SK-N-MC (cell line): ENCODE data around the gene CDCA4.

ENCODE experiments used
- DNase-seq: peaks from one replicate; pipeline ENCODE4 v3.0.0-alpha.2; 2011; ENCODE audit warnings: low read depth, low spot score
- H3K27ac ChIP-seq: fragments of 200-600 bp; sonication (generic); 2 replicates; pipeline ENCODE4 v1.5.1; 2016; ENCODE audit warnings: mixed run types
- H3K36me3 ChIP-seq: fragments of 200-600 bp; sonication (generic); 2 replicates; pipeline ENCODE4 v1.6.1; 2017; ENCODE audit warnings: antibody characterized with exemption, low read length, mixed read lengths; ENCODE audit not compliant: insufficient read depth
- H3K4me3 ChIP-seq: fragments of 200-600 bp; sonication (generic); 2 replicates; pipeline ENCODE4 v1.5.1; 2016
- H3K9ac ChIP-seq: fragments of 200-600 bp; sonication (generic); 2 replicates; pipeline ENCODE4 v1.8.0; 2017; ENCODE audit warnings: mixed run types, mixed read lengths; ENCODE audit not compliant: insufficient read length
- H3K9me3 ChIP-seq: fragments of 200-600 bp; sonication (generic); 2 replicates; pipeline ENCODE4 v1.6.1; 2017; ENCODE audit warnings: low read depth, mild to moderate bottlenecking, antibody characterized with exemption, low read length, moderate library complexity, mixed read lengths
- EZH2 ChIP-seq: fragments of 200-600 bp; sonication (generic); IDR thresholded peaks from one replicate; pipeline ENCODE4 v1.6.1; 2017; ENCODE audit warnings: antibody characterized with exemption
- FOXP2 ChIP-seq: optimal IDR thresholded peaks from 2 replicates; pipeline ENCODE3; 2011; ENCODE audit warnings: mild to moderate bottlenecking, moderate library complexity; ENCODE audit not compliant: insufficient read depth; ENCODE audit errors: extremely low read length, control extremely low read depth
- POLR2AphosphoS5 ChIP-seq: IDR thresholded peaks from 2 replicates; pipeline ENCODE4 v1.6.1; 2012; ENCODE audit warnings: mild to moderate bottlenecking, low read depth, low read length, borderline replicate concordance

Gene CDCA4

DNA sequence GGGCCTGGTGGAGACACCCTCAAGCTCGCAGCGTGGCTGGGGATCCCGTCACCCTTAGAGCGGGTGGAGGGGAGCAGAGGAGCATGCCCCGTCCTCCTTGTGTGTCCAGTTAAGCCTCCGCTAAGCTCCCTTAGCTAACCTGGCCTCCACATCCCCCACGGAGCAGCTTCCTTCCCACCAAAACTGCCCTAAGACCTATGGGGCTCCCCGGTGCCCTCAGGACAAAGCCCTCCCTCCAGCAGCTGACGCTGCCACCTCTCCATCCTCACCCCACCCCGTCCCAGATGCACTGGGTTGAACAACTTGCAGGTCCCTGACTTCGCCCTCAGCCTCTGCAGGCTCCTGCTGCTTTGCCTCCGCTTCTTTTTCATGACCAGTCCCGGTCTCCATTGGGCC lies 46.7 kb downstream of the CDCA4 start:
- H3K27ac ChIP-seq = no peak overlapping the region
- no peak overlapping the region for H3K4me3 ChIP-seq
- no peaks in the 10 kb centered on the region for H3K9me3 ChIP-seq

GRCh38 chr14:104973385-104974145 lies 47.3 kb downstream of the CDCA4 start:
- Histone ChIP-seq H3K9ac (no peak overlapping the region), H3K9me3 (no peaks in the 10 kb centered on the region)

More for the DNA sequence above, 46.7 kb downstream of the CDCA4 start:
- H3K36me3 ChIP-seq = no peaks in the 10 kb centered on the region
- no peak for DNase-seq
- no peak overlapping the region for H3K9ac ChIP-seq
- TF ChIP-seq FOXP2 (no peak), EZH2 (no peak), POLR2AphosphoS5 (no peak)

DNA sequence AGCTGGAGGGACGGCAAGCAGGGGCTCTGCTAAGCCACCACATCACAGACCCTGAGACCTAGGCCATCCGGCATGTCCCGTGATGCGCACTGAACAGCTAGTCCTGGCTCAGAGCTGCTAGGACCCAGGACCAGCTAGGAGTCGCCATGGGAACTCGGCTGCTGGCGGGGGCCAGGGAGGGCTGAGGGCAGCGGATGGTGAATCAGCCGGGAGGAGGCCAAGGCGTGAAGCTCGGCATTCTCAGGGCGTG lies 47.8 kb downstream of the CDCA4 start:
- no peak overlapping the region for H3K9ac ChIP-seq
- no peak for DNase-seq

More at GRCh38 chr14:104973385-104974145, 47.3 kb downstream of the CDCA4 start:
- no peak for DNase-seq
- Histone ChIP-seq H3K36me3 (no peaks in the 10 kb centered on the region), H3K4me3 (no peak overlapping the region), H3K27ac (no peak overlapping the region)
- TF ChIP-seq FOXP2 (no peak), EZH2 (no peak), POLR2AphosphoS5 (no peak)

GRCh38 chr14:104972301-104973134 lies 48.4 kb downstream of the CDCA4 start:
- H3K9ac ChIP-seq = no peak overlapping the region
- TF ChIP-seq POLR2AphosphoS5 (no peak), FOXP2 (no peak), EZH2 (no peak)
- H3K9me3 ChIP-seq = no peaks in the 10 kb centered on the region
- H3K36me3 ChIP-seq = no peaks in the 10 kb centered on the region
- H3K27ac ChIP-seq = no peak overlapping the region
- no peak for DNase-seq
- no peak overlapping the region for H3K4me3 ChIP-seq

More for the DNA sequence above, 47.8 kb downstream of the CDCA4 start:
- Histone ChIP-seq H3K27ac (no peak overlapping the region), H3K9me3 (no peaks in the 10 kb centered on the region), H3K4me3 (no peak overlapping the region), H3K36me3 (no peaks in the 10 kb centered on the region)
- TF ChIP-seq EZH2 = no peak
- TF ChIP-seq POLR2AphosphoS5 = no peak
- no peak for TF ChIP-seq FOXP2

DNA sequence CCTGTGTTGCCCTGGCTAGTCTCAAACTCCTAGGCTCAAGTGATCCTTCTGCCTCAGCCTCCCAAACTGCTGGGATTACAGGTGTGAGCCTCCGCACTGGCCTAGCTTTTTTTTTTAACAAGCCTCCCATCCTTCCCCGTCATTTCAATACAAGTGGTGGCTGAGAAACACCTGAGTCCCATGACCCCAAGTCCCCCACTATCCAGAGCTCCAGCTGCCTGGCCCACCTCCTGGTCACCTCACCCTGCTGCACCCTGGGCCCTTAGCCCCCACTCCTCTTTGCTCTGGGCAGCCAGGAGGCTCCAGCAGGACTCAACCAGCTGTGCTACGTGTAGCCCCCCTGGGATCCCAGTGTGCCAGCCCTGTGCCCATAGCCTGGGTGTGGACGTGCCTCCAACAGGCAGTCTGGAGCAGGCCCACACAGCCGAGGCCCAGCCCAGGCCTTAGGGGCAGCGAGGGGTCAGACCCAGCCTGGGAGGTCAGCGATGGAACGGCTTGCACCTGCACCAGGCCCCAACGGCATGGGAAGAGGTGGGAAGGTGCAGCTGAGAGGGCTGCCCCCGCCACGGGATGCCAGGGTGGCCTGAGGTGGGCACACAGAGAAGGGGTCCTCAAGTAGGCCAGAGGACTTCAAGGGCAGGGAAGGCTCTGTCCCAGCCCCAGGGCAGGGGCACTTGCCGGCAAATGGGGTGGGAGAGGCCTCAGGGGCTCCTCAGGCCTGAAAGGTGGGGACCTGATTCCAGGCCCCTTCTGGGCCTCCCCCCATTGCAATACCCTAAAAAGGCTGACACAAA lies 49.2 kb downstream of the CDCA4 start:
- H3K4me3 ChIP-seq = no peak overlapping the region
- no peak for TF ChIP-seq EZH2
- TF ChIP-seq FOXP2 = no peak
- TF ChIP-seq POLR2AphosphoS5 = no peak
- H3K9me3 ChIP-seq = no peaks in the 10 kb centered on the region
- DNase-seq = no peak
- no peak overlapping the region for H3K9ac ChIP-seq
- H3K36me3 ChIP-seq = no peaks in the 10 kb centered on the region
- no peak overlapping the region for H3K27ac ChIP-seq

DNA sequence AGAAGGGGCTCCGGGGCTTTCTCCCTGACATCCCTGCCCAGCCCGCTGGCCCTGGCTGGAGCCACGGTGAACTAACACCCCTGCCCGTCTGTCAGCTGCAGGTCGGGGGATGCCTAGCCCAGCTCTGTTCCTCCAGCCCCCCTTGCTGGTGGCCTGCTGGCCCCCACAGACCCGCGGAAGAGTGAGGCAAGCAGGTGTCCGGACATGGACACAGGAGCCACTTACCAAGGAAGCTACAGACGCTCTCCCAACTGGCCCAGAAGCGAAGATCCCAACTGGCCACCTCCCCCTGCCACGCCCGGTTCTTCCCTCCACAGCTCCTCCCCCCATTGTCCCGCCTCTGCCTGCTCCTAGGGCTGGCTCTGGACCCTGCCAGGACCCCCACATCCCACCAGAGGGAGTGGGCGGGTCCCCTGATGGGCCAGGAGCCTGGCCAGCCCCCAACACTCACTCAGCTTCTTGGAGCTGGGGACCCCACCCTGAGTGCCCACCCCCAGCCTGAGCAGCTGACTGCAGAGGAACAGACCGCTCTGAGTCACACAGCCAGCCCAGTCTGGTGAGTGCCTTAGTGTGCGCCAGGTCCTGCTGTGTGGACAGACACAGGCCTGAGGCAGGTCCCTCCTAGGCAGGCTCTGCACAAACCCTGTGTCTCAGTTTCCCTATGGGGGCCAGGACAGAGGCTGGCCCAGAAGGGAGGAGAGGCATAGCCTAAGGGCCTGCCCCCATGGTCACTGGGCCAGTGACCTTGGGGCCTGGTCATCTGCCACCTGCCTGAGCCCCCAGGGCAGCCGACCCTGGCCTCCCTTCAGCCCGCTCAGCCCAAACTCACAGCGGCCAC lies 50.4 kb downstream of the CDCA4 start:
- no peak for TF ChIP-seq EZH2
- no peak for TF ChIP-seq POLR2AphosphoS5
- no peak for TF ChIP-seq FOXP2
- Histone ChIP-seq H3K27ac (no peak overlapping the region), H3K9ac (no peak overlapping the region), H3K9me3 (no peaks in the 10 kb centered on the region), H3K4me3 (no peak overlapping the region), H3K36me3 (no peaks in the 10 kb centered on the region)
- no peak for DNase-seq

- H3K4me3 ChIP-seq = no peak overlapping the region
- H3K9me3 ChIP-seq = no peaks in the 10 kb centered on the region
- no peak overlapping the region for H3K27ac ChIP-seq
- H3K9ac ChIP-seq = no peak overlapping the region
- DNase-seq = no peak
- TF ChIP-seq FOXP2 = no peak
- TF ChIP-seq POLR2AphosphoS5 = no peak
- no peak for TF ChIP-seq EZH2
- no peaks in the 10 kb centered on the region for H3K36me3 ChIP-seq
These were observed 51.1 kb downstream of the CDCA4 start for GRCh38 chr14:104969741-104970230.
